ENCODE measurements around the gene CPEB1. TPM values are rescaled to one million over a fixed set of nuclear protein-coding genes. Genes with fewer than 3 reads are reported as not detected.

Gene CPEB1
- total and polyA plus RNA-seq, 2 donors (not counting 1 experiment from before 2014, with no cell fraction given), result 8.4 to 62.3 TPM

DNA sequence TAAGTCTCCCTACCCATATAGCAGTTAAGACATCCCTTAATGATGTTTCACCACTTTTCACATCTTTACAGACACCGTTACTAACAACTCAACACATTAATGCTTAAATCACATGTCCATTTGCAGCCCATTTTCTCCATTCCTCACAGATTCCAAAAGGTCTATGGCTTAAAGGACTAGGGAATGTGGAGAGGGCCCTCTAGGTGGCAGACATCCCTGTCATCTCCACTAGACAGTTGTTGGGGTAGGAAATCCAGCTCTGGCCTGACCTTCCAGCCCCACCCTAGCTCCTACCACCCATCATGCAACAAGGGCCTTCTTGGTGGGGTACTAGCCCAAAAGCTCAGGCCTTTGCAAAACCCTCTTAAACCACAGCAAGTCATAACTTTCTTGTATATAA is 25.2 kb downstream of the CPEB1 start:
- H3K4me1 ChIP-seq (ENCODE audit: control insufficient read depth, extremely low read depth, insufficient read depth, low read length), result no peaks in the 10 kb centered on the region
- H3K36me3 ChIP-seq (ENCODE audit: control insufficient read depth, insufficient read depth, low read length), result no peaks in the 10 kb centered on the region
- H3K27me3 ChIP-seq (ENCODE audit: control insufficient read depth, insufficient read depth, low read length), result no peaks in the 10 kb centered on the region
- H3K4me3 ChIP-seq (replicated peaks in 1 of 4; ENCODE audit: control extremely low read depth in 1 of 4, insufficient read depth in 1 of 4, low read depth in 3 of 4, low read length in 4 of 4), result no peak overlapping the region
- H4K20me1 ChIP-seq (ENCODE audit: control insufficient read depth, extremely low read depth, insufficient read depth, low read length), result no peaks in the 10 kb centered on the region
- H2AFZ ChIP-seq (ENCODE audit: low read length), result no peak overlapping the region
- TF ChIP-seq, protein P1, sequence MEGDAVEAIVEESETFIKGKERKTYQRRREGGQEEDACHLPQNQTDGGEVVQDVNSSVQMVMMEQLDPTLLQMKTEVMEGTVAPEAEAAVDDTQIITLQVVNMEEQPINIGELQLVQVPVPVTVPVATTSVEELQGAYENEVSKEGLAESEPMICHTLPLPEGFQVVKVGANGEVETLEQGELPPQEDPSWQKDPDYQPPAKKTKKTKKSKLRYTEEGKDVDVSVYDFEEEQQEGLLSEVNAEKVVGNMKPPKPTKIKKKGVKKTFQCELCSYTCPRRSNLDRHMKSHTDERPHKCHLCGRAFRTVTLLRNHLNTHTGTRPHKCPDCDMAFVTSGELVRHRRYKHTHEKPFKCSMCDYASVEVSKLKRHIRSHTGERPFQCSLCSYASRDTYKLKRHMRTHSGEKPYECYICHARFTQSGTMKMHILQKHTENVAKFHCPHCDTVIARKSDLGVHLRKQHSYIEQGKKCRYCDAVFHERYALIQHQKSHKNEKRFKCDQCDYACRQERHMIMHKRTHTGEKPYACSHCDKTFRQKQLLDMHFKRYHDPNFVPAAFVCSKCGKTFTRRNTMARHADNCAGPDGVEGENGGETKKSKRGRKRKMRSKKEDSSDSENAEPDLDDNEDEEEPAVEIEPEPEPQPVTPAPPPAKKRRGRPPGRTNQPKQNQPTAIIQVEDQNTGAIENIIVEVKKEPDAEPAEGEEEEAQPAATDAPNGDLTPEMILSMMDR (conservative IDR thresholded peaks at IDR 0.05 in 1 of 2, IDR thresholded peaks at IDR 0.05 in 1 of 2; ENCODE audit: low read depth in 1 of 2, low read length in 2 of 2), result peak in 1 of 2 donors; percentile 16
- no peak for TF ChIP-seq EZH2 (IDR thresholded peaks at IDR 0.05; ENCODE audit: low read length, missing control alignments)
- H3K9ac ChIP-seq (ENCODE audit: insufficient read depth, low read length), result no peak overlapping the region
- H3K9me3 ChIP-seq (ENCODE audit: control insufficient read depth, insufficient read depth, low read depth, low read length), result no peaks in the 10 kb centered on the region
- H3K27ac ChIP-seq (ENCODE audit: insufficient read depth, low read length), result no peak overlapping the region
- DNase-seq (ENCODE audit: low read depth in 2 of 2), result no peak
- H3K4me2 ChIP-seq (ENCODE audit: extremely low read depth, insufficient read depth, low read length), result no peak overlapping the region
- no peaks in the 10 kb centered on the region for H3K79me2 ChIP-seq (ENCODE audit: control insufficient read depth, insufficient read depth, low read length)

DNA sequence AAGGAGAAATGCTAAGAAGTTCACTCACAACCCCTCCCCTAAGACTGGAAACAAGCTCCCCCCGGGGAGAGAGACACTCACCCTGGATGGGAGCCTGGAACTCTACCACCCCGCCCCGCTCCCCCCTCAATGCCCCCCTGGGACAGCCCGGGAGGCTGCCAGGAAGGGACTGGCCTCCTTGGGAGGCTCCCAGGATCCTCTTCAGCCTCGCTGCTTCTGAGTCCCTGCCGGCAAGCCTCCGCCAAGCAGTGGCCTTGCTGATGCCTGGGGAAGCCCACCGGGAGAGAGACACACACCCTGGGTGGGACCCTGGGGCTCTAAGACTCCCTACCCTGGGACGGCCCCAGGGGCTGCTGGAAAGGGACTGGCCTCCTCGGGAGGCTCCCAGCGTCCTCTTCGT is 33.4 kb downstream of the CPEB1 start:
- Histone ChIP-seq H2AFZ (ENCODE audit: low read length) (no peak overlapping the region), H3K4me2 (ENCODE audit: extremely low read depth, insufficient read depth, low read length) (no peak overlapping the region)
- DNase-seq (ENCODE audit: low read depth in 2 of 2), result no peak

DNA sequence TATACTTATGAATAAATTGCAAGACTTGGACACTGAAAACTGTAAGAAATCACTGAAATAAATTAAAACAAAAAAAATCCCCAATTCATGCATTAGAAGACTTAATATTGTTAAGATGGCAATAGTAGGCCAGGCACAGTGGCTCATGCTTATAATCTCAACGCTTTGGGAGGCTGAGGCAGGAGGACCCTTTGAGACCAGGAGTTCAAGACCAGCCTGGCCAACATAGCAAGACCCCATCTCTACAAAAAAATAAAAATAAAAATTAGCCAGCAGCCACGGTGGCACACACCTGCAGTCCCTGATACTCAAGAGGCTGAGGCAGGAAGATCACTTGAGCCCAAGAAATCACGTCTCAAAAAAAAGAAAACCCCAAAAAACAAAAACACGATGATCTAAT is 35.8 kb downstream of the CPEB1 start:
- H3K4me3 ChIP-seq (replicated peaks in 1 of 4; ENCODE audit: control extremely low read depth in 1 of 4, insufficient read depth in 1 of 4, low read depth in 3 of 4, low read length in 4 of 4), result no peak overlapping the region
- no peaks in the 10 kb centered on the region for H3K9me3 ChIP-seq (ENCODE audit: control insufficient read depth, insufficient read depth, low read depth, low read length)
- H3K27ac ChIP-seq (ENCODE audit: insufficient read depth, low read length), result no peak overlapping the region
- no peaks in the 10 kb centered on the region for H4K20me1 ChIP-seq (ENCODE audit: control insufficient read depth, extremely low read depth, insufficient read depth, low read length)
- H3K36me3 ChIP-seq (ENCODE audit: control insufficient read depth, insufficient read depth, low read length), result no peaks in the 10 kb centered on the region
- no peak for DNase-seq (ENCODE audit: low read depth in 2 of 2)
- no peak overlapping the region for H3K9ac ChIP-seq (ENCODE audit: insufficient read depth, low read length)
- no peaks in the 10 kb centered on the region for H3K4me1 ChIP-seq (ENCODE audit: control insufficient read depth, extremely low read depth, insufficient read depth, low read length)
- H2AFZ ChIP-seq (ENCODE audit: low read length), result no peak overlapping the region
- no peak for TF ChIP-seq EZH2 (IDR thresholded peaks at IDR 0.05; ENCODE audit: low read length, missing control alignments)
- TF ChIP-seq, protein P1 (conservative IDR thresholded peaks at IDR 0.05 in 1 of 2, IDR thresholded peaks at IDR 0.05 in 1 of 2; ENCODE audit: low read depth in 1 of 2, low read length in 2 of 2), result no peak
- H3K4me2 ChIP-seq (ENCODE audit: extremely low read depth, insufficient read depth, low read length), result no peak overlapping the region
- H3K79me2 ChIP-seq (ENCODE audit: control insufficient read depth, insufficient read depth, low read length), result no peaks in the 10 kb centered on the region
- no peaks in the 10 kb centered on the region for H3K27me3 ChIP-seq (ENCODE audit: control insufficient read depth, insufficient read depth, low read length)

More for the DNA sequence above, 33.4 kb downstream of the CPEB1 start:
- H3K79me2 ChIP-seq (ENCODE audit: control insufficient read depth, insufficient read depth, low read length), result no peaks in the 10 kb centered on the region
- H3K36me3 ChIP-seq (ENCODE audit: control insufficient read depth, insufficient read depth, low read length), result no peaks in the 10 kb centered on the region
- H3K9me3 ChIP-seq (ENCODE audit: control insufficient read depth, insufficient read depth, low read depth, low read length), result no peaks in the 10 kb centered on the region
- H3K27ac ChIP-seq (ENCODE audit: insufficient read depth, low read length), result no peak overlapping the region
- H3K27me3 ChIP-seq (ENCODE audit: control insufficient read depth, insufficient read depth, low read length), result no peaks in the 10 kb centered on the region
- no peak overlapping the region for H3K4me3 ChIP-seq (replicated peaks in 1 of 4; ENCODE audit: control extremely low read depth in 1 of 4, insufficient read depth in 1 of 4, low read depth in 3 of 4, low read length in 4 of 4)
- no peak for TF ChIP-seq EZH2 (IDR thresholded peaks at IDR 0.05; ENCODE audit: low read length, missing control alignments)
- TF ChIP-seq, protein P1 (conservative IDR thresholded peaks at IDR 0.05 in 1 of 2, IDR thresholded peaks at IDR 0.05 in 1 of 2; ENCODE audit: low read depth in 1 of 2, low read length in 2 of 2), result no peak
- no peak overlapping the region for H3K9ac ChIP-seq (ENCODE audit: insufficient read depth, low read length)
- no peaks in the 10 kb centered on the region for H3K4me1 ChIP-seq (ENCODE audit: control insufficient read depth, extremely low read depth, insufficient read depth, low read length)
- H4K20me1 ChIP-seq (ENCODE audit: control insufficient read depth, extremely low read depth, insufficient read depth, low read length), result no peaks in the 10 kb centered on the region

Data from fibroblast of lung (primary cell).